Kidney epithelial cell (primary cell): ENCODE results near the gene AOC2. TPM values are rescaled to one million over a fixed set of nuclear protein-coding genes. Genes with fewer than 3 reads are reported as not detected.
A peak's percentile ranks its signal among the peaks of the same experiment; 100 is the strongest.

Source experiments
- DNase-seq: peaks from one replicate; pipeline ENCODE4 v3.0.0-alpha.2; 2010; ENCODE audit warnings: low read depth
- H3K27me3 ChIP-seq: 2 replicates; pipeline ENCODE4 v1.6.0; 2011; ENCODE audit warnings: low read length; ENCODE audit not compliant: control insufficient read depth, insufficient read depth
- H3K36me3 ChIP-seq: 2 replicates; pipeline ENCODE4 v1.5.1; 2011; ENCODE audit warnings: low read length; ENCODE audit not compliant: control insufficient read depth, insufficient read depth
- H3K4me3 ChIP-seq: 2 replicates; pipeline ENCODE4 v1.5.1; 2011; ENCODE audit warnings: low read depth, mild to moderate bottlenecking, control low read depth, low read length
- CTCF ChIP-seq: IDR thresholded peaks from 2 replicates; pipeline ENCODE4 v1.5.1; 2011; ENCODE audit warnings: mild to moderate bottlenecking, moderate library complexity, low read length, control low read depth, inconsistent platforms; ENCODE audit not compliant: insufficient read depth, poor library complexity, severe bottlenecking
- total RNA-seq: library from RNA; depleted of rRNA; stranded (reverse); fragments of >200 nt; gene quantifications from 2 replicates; pipeline ENCODE4 v1.2.3, GENCODE V29; 2015

Gene AOC2
- total RNA-seq, 1 donor from 2014 or later, result 3.7 TPM

- TF ChIP-seq CTCF, result no peak
- peaks cover 3% of the 10 kb centered on the region for H3K36me3 ChIP-seq
- no peak for DNase-seq
- no peaks in the 10 kb centered on the region for H3K27me3 ChIP-seq
- H3K4me3 ChIP-seq, result peak overlapping the region; percentile 93
These were observed 10.5 kb upstream of the AOC2 start for GRCh38 chr17:42833767-42834422.

GRCh38 chr17:42835732-42836131 lies 8.6 kb upstream of the AOC2 start:
- no peak for DNase-seq
- TF ChIP-seq CTCF, result no peak
- H3K27me3 ChIP-seq, result no peaks in the 10 kb centered on the region
- H3K36me3 ChIP-seq, result peaks cover 3% of the 10 kb centered on the region
- H3K4me3 ChIP-seq, result no peak overlapping the region

- Histone ChIP-seq H3K4me3 (no peak overlapping the region), H3K27me3 (no peaks in the 10 kb centered on the region), H3K36me3 (peaks cover 5% of the 10 kb centered on the region)
- no peak for TF ChIP-seq CTCF
- no peak for DNase-seq
These were observed 2.2 kb upstream of the AOC2 start for GRCh38 chr17:42841975-42842685.

GRCh38 chr17:42843358-42843934 lies 934 bp upstream of the AOC2 start:
- Histone ChIP-seq H3K4me3 (no peak overlapping the region), H3K36me3 (peaks cover 1% of the 10 kb centered on the region), H3K27me3 (no peaks in the 10 kb centered on the region)
- peak; percentile 99 for TF ChIP-seq CTCF
- DNase-seq, result no peak

GRCh38 chr17:42844761-42845555 lies 578 bp downstream of the AOC2 start:
- TF ChIP-seq CTCF, result no peak
- Histone ChIP-seq H3K4me3 (no peak overlapping the region), H3K36me3 (peaks cover 1% of the 10 kb centered on the region), H3K27me3 (no peaks in the 10 kb centered on the region)
- no peak for DNase-seq
